Renal cortical epithelial cell (primary cell): ENCODE measurements around the gene ATG7. TPM values are rescaled to one million over a fixed set of nuclear protein-coding genes. Genes with fewer than 3 reads are reported as not detected.
A peak's percentile ranks its signal among the peaks of the same experiment; 100 is the strongest.
"Not testable (repeated sequence)": the region's sequence is repeated elsewhere in the genome, so short reads cannot be mapped to it uniquely, and the experiment has no call there.

Experiments
- DNase-seq: peaks from one replicate; pipeline ENCODE4 v3.0.0-alpha.2; 2011; ENCODE audit warnings: low read depth
- total RNA-seq: library from RNA; depleted of rRNA; stranded (reverse); fragments of >200 nt; gene quantifications from 2 replicates; pipeline ENCODE4 v1.2.3, GENCODE V29; 2014

ATG7 gene
- total RNA-seq, 1 donor from 2014 or later = 98.7 TPM

GRCh38 chr3:11300970-11301369 is 28.8 kb downstream of the ATG7 start:
- DNase-seq = peak; percentile 23

- no peak for DNase-seq
Measured at GRCh38 chr3:11302444-11302843, 30.2 kb downstream of the ATG7 start.

- no peak for DNase-seq
Measured at GRCh38 chr3:11304175-11304574, 32.0 kb downstream of the ATG7 start.

GRCh38 chr3:11305509-11305908 is 33.3 kb downstream of the ATG7 start:
- peak; percentile 89 for DNase-seq

- no peak for DNase-seq
Measured at GRCh38 chr3:11306817-11307589, 34.8 kb downstream of the ATG7 start.

GRCh38 chr3:11307830-11308432 is 35.7 kb downstream of the ATG7 start:
- no peak for DNase-seq

GRCh38 chr3:11310258-11310657 is 38.1 kb downstream of the ATG7 start:
- DNase-seq = no peak

- no peak for DNase-seq
Measured at GRCh38 chr3:11312166-11312565, 40.0 kb downstream of the ATG7 start.

- no peak for DNase-seq
Measured at GRCh38 chr3:11317300-11317699, 45.1 kb downstream of the ATG7 start.

GRCh38 chr3:11322931-11323330 is 50.7 kb downstream of the ATG7 start:
- DNase-seq = peak; percentile 63

GRCh38 chr3:11323813-11324212 is 51.6 kb downstream of the ATG7 start:
- no peak for DNase-seq

GRCh38 chr3:11327619-11328018 is 55.4 kb downstream of the ATG7 start:
- no peak for DNase-seq

- DNase-seq = no peak
Measured at GRCh38 chr3:11328196-11328945, 56.2 kb downstream of the ATG7 start.

GRCh38 chr3:11329777-11330176 is 57.6 kb downstream of the ATG7 start:
- no peak for DNase-seq

GRCh38 chr3:11331101-11331500 is 58.9 kb downstream of the ATG7 start:
- DNase-seq = no peak

- DNase-seq = peak; percentile 76
Measured at GRCh38 chr3:11335056-11335608, 62.9 kb downstream of the ATG7 start.

GRCh38 chr3:11339541-11339940 is 67.3 kb downstream of the ATG7 start:
- DNase-seq = no peak

- peak; percentile 56 for DNase-seq
Measured at GRCh38 chr3:11346416-11346815, 74.2 kb downstream of the ATG7 start.

GRCh38 chr3:11348877-11349276 is 76.7 kb downstream of the ATG7 start:
- not testable (repeated sequence) for DNase-seq

GRCh38 chr3:11349446-11349845 is 77.2 kb downstream of the ATG7 start:
- DNase-seq = no peak

GRCh38 chr3:11350374-11350773 is 78.2 kb downstream of the ATG7 start:
- peak; percentile 43 for DNase-seq

GRCh38 chr3:11351451-11351850 is 79.3 kb downstream of the ATG7 start:
- no peak for DNase-seq
